Dermis blood vessel endothelial cell (primary cell): ENCODE data around the gene AOC2. TPM values are rescaled to one million over a fixed set of nuclear protein-coding genes. Genes with fewer than 3 reads are reported as not detected.

Source experiments
- DNase-seq: peaks from one replicate; pipeline ENCODE4 v3.0.0; 2010
- total RNA-seq: library from RNA; depleted of rRNA; stranded (reverse); fragments of >200 nt; gene quantifications from 2 replicates; pipeline ENCODE4 v1.2.3, GENCODE V29; 2014

AOC2 gene, protein sequence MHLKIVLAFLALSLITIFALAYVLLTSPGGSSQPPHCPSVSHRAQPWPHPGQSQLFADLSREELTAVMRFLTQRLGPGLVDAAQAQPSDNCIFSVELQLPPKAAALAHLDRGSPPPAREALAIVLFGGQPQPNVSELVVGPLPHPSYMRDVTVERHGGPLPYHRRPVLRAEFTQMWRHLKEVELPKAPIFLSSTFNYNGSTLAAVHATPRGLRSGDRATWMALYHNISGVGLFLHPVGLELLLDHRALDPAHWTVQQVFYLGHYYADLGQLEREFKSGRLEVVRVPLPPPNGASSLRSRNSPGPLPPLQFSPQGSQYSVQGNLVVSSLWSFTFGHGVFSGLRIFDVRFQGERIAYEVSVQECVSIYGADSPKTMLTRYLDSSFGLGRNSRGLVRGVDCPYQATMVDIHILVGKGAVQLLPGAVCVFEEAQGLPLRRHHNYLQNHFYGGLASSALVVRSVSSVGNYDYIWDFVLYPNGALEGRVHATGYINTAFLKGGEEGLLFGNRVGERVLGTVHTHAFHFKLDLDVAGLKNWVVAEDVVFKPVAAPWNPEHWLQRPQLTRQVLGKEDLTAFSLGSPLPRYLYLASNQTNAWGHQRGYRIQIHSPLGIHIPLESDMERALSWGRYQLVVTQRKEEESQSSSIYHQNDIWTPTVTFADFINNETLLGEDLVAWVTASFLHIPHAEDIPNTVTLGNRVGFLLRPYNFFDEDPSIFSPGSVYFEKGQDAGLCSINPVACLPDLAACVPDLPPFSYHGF
- 0.42 and 0.85 TPM in 2 replicates for total RNA-seq

DNA sequence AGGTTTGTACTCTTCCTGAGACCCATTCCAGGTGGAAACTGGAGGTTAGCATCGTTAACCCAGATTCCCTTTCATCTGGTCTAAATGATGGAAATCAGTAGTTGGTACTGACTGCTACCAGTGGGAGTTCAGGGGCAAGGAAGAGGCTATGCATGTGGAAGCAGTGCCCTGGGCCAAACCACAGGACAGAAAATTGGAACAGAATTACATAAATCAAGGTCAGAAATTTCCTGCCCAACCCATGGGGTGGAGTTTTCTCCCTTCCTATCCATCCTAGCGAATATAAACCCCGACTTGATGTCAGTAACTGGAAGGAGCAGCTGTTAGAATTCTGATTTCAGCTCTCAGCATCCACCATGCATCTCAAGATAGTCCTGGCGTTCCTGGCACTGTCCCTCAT is at the start of gene AOC2:
AOC2 (plus strand) TSS at position 310 of the 400 bp plus-strand sequence; CDS start at position 357, 47 bp downstream.
- DNase-seq = no peak

DNA sequence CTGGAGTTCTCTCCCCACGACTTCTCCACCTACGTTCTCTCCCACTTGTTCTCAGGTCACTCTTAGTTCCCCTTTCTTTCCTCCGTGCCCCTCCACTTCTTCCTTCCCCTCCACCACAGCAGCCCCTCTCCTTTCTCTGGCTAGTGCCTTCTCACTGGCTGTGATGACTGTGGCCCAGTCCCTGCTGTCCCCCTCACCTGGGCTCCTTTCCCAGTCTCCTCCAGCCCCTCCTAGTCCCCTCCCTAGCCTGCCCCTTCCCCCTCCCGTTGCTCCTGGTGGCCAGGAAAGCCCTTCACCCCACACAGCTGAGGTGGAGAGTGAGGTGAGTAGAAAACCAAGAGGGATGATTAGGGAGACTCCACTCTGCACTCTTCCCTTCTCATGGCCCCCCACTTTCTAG is 49.3 kb upstream of the AOC2 start:
- DNase-seq = no peak

DNA sequence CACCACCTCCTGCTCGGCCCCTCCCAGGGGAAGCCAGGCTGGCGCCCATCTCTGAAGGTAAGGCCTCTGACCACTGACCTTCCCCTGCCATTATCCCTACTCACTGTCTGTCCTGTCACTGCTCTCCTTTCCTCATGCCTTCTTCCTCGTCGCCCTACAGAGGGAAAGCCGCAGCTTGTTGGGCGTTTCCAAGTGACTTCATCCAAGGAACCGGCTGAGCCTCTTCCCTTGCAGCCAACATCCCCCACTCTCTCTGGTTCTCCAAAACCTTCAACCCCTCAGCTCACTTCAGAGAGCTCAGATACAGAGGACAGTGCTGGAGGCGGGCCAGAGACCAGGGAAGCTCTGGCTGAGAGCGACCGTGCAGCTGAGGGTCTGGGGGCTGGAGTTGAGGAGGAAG is 48.9 kb upstream of the AOC2 start:
- no peak for DNase-seq

DNA sequence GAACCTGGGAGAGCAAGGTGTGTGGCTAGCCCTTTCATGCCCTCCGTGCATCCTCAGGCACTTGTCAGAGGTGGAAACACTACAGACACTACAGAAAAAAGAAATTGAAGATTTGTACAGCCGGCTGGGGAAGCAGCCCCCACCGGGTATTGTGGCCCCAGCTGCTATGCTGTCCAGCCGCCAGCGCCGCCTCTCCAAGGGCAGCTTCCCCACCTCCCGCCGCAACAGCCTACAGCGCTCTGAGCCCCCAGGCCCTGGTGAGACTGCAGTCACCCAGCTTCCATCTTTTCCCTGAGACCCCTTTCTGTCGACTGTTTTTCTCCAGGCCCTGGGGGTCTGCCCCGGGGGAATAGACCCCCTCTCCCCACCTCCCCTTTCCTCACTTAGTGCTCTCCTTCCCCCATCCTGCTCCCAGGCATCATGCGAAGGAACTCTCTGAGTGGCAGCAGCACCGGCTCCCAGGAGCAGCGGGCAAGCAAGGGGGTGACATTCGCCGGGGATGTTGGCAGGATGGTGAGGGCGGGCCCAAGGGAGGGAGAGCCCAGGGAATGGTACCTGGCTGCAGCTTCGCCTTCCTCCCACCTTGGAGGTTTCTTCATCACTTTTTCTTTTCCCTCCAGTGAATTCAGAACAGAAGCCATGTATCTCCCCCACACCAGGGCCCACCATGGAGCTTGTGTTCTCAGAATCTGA is 48.2 kb upstream of the AOC2 start:
- DNase-seq = no peak

DNA sequence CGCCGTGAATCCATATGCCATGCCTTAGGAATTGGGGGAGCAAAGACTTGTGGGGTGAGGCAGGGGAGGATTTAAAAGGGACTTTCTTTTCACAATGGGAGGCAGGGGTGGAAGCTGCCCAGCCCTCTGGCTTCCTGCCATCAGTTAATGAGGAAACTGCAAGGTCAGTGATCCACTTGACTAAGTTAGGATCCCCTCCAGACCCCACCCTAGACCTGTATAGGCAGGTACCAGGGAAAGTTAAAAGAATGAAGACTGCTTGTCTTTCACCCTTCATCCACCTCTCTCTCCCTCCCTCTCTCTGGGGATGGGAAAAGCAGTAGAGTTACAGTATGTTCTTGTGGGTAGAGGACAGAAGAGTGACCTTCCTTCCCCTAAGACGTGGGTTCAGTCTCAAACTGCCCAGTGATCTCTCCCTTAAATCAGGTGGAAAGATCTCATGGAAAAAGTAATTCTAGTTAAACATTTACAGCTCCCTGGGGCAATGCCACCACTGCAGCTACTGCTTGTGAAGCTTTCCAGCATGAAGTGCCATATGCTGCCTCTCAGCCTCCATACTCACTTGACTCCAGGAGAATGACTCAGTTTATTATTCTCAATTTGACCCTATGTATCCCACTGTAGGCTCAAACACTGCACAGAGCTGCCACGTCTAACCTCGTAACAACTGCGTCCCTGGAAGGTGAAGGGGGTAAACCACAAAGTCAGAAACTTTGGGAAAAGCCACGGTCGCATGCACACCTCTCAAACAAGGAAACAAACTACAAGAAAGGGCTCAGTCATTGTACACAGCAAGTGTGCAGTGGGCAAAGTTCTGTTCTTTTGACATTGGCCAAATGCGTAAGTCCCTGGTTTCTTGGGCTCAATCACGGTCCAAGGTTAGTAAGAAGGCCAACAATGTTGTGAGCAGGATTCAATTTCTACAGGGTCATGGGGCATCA is 47.0 kb upstream of the AOC2 start:
- DNase-seq = peak; percentile 19

DNA sequence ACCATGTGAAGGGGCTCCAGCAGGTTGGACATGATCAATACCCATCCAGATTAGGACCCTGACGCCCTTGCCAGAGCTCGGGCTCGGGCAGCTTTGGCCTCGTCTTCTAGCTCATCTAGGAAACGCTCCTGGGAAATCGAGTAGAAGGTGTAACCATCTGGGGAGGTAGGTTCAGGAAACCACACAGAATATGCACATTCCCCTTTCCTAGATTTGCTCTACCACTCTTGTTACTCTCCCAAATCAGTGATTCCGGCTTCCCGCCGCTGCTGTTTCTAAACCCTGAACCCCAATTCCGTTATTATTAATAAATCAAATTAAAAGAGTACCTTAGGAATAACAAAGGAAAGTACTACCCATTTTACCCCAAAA is 46.4 kb upstream of the AOC2 start:
- no peak for DNase-seq

DNA sequence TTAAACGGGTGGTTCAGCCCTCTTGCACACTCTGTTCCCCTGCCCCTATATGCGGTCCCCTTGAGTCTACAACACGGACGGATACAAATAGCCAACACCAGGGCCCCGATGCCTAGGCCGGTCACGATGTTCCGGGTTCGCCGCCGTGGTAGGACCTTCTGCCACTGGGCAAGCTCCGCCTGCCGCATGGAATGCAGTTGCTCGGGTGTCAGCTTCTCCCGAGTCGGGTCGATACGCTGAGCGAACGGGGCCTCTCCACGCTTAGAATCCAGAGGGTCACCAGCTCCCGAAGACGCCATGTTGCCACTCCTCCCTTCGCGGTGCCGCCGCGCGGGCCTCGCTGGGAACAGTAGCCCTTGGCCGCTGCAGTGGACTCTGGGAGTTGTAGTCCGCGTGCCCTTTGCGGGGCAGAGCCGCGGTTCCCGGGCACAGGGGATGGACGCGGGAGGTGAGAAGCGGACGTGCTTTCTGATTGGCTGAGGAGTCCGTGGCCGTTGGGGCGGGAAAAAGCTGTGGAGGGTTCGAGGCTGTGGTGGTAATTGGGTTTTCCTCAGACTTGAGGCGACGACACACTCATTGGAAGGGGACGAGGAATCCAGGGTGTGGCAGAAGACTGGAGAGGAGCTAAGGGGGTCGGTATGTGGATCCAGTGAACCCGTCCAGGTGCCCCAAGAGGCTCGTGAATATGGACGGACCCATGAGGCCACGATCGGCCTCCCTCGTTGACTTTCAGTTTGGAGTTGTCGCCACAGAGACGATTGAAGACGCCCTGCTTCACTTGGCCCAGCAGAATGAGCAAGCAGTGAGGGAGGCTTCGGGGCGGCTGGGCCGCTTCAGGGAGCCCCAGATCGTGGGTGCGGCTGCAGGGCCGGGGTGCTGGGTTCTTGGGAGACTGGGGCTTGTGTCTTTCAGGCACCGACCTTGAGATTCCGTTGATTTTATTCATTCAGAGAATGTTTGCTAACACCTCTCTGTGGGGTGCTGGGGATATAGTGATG is 45.7 kb upstream of the AOC2 start, which contains the start of the genes CNTD1 and COA3:
CNTD1 (plus strand) TSS at position 479 of the 998 bp plus-strand sequence; CDS start at position 686, 207 bp downstream.
COA3 (minus strand) TSS at position 322 of the 998 bp plus-strand sequence; CDS start at position 299, 23 bp downstream.
- DNase-seq = peak; percentile 91

DNA sequence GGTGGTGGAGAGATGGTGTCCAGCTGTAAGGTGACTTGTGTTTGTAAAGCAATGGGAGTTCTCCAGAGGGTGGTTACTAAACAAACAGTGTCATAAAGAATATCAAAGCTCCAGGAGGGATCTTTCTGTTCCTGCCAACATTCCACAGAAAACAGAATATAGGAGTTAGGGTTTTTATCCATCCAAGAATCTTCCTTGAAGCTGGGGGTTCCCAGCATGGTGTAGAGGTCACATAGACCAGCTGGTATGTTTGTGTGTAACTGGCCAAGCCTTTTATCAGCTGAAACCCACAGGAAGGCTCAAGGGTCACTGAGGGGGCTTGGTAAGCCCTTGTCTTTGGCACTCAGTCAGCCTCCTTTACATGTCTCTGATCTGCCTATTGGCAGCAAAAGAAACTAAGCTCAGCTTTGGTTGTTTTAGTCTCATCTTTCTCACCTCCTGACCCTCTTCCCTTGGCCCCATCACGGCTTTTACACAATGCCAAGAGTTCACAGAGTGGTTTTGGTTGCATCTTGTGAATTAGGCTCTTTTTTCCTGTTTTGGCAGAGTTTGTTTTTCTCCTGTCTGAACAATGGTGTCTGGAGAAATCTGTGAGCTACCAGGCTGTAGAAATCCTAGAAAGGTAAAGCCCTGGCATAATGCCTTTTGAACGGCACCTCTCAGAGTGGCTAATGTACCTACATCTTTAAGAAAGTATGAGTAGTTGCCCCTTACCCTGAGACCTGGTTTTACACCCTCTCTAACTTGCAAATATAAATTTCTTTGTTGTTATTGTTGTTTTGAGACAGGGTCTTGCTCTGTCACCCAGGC is 41.1 kb upstream of the AOC2 start:
- peak; percentile 5 for DNase-seq

DNA sequence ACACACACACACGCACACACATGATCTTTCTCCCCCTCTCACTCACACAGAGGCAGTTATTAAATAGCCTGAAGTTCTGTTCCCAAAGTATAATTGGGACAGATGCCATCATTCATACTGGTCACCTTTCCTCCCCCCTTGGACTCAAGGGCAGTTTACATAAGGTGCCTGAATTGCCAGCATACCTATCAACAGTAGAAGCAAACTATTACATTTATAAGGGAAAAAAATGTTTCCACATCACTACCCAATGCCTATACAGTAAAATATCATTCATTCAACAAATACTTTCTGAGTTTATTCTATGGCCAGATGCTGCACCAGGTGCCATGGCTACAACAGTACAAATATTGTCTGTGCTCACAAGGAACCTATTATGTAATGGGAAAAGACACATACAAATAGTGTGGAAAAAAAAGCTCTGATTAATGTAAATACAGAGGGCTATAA is 39.4 kb upstream of the AOC2 start:
- DNase-seq = no peak

DNA sequence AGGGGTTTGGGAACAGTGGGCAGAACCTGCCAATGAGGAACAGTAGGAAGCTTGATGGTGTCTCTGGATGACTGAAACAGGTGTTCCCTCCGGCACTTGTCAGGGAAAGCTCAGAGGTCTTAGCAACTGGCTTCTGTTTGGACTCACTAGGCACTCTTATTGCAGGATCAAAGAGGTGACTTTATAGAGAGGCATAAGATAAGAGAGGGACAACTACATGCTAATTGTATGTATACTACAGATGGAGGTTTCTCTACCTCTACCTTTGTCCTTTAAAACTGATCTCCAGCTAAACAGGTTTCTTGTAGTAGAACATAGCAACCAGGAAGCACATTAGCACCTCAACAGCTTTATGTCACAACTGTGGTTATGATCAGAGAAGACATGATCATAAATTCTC is 38.1 kb upstream of the AOC2 start:
- DNase-seq = no peak

DNA sequence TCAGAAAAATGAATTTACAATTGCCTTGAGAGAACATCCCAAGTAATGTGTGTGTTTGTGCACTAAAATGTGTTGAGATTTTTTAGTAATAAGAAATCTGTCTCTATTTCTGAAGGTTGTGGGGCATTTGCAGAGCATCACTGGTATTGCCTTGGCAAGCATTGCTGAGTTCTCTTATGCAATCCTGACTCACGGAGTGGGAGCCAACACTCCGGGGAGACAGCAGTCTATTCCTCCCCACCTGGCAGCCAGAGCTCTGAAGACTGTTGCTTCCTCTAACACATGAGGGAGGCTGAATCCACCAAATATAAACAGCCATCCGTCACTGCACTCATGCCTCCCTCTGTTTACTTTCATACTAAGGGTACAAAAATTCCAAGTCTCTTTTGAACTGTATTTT is 35.1 kb upstream of the AOC2 start:
- DNase-seq = no peak

DNA sequence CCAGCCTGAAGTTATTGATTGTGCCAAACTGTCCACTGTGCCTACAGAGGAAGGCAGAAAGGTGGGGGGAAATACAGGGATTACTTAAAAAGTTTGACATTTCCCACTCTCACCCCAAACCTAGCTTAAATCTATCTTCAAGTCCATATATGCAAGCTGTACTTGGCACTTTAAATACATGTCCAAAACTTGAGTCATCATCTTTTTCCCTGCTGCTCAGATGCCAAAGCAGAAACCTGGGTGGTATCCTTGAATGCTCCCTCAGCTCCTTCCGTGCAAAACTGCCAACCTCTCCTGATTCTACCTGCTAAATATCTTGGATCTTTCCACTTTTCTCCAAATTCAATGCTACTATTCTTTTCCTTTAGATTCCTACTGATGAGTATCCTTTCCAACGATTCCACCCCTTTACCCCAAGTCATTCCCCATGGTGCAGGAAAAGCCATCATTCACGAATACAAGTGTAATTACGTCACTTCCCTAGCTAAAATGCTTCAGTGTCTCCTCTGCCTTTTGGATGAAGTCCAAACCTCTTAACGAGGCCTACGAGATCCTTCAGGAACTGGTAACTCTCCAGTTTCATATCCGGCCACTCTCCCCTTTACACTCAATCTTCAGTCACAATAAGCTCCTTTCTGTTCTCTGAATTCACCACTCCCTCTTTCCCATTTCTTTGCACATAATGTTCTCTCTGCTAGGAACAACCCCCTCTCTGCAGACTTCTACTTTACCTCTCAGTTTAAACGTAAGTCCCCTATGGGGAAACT is 29.6 kb upstream of the AOC2 start:
- DNase-seq = peak; percentile 90

DNA sequence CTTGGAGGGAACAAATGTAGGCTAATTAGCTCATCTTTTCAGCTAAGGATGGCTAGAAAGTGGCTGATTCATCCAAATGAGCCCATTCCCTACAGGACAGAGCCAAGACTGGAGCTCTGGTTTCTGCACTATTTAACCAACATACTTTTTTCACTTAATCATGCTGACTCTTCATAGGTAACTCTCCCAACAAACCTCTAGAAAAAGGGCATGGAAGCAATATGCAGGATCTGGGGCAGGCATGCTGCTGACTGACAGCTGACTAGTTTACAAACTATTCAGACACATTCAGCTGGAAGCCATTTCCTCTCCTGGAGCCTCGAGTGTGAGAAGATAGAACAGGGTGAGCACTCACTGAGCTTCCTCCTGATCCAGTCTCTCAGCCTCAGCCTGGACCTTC is 26.5 kb upstream of the AOC2 start:
- no peak for DNase-seq

DNA sequence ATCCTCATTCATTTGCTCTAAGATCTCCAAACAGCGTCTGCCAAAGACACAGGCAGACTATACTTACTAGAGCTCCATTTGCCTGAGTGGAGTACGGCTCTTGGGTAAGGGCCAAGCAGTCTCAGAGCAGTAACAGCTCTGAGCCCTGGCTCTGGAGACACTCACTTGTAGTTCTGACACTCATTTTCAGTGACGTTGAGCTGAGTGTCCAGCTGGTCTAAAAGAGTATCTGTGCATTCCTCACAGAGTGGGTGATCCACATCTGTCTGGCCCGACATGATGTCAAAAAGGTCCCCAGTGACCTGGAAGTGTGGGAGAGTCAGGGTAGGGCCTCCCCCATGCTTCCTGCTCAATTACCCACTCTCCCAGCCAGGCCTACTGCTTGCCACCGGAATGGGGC is 26.0 kb upstream of the AOC2 start:
- no peak for DNase-seq

DNA sequence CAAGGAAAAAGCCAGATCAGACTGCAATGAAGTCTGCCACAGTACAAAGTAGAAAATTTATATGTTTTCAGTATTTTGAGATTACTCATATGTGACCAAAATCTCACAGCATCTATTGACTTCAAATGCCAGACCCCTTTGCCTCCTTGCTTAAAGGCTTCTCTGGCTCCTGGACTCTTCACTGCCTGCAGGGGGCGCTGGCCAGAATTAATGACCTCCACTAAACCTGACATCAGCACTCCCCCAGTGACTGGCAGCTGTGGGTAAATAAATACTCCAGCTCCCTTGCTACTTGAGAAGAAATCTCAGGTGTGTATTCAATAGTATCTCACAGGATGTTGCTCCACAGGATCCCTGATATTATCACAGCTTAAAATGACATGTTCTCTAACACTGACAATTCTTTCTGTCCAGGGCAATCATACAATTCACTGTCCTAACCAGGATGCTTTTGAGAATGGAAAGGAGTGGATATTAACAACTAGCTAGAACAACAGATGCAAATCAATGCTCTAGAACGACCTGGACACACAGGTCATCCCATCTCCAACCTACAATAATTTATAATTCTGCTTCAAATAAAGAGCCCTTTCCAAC is 24.3 kb upstream of the AOC2 start:
- DNase-seq = peak; percentile 88

DNA sequence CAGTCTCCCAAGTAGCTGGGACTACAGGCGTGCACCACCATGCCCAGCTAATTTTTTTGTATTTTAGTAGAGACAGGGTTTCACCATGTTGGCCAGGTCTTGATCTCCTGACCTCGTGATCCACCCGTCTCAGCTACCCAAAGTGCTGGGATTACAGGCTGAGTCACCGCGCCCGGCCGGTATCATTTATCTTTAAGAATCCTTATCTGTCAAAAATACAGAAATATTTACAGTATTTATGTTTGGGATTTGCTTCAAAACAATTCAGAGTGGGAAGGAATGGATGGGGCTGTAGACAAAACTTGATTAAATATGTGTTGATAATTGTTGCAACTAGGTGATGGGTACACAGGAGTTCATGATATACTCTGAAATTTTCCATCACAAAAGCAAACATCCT is 23.2 kb upstream of the AOC2 start:
- no peak for DNase-seq

DNA sequence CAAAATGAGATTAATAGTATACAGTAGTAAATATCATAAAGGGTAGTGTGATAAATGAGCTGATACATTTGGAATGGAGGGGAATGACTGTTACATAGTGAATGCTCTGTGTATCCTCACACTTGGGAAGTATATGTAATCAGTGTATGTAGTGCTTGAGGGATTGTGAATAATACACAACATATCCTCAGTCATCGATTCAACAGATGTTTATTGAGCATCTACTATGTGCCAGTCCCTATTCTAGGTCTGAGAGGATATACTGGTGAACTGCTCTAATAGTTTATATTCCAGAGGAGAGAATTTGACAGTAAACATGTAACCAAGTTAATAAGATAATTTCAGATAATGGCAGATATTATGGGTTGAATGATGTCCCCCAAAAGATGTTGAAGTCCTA is 16.9 kb upstream of the AOC2 start:
- no peak for DNase-seq

DNA sequence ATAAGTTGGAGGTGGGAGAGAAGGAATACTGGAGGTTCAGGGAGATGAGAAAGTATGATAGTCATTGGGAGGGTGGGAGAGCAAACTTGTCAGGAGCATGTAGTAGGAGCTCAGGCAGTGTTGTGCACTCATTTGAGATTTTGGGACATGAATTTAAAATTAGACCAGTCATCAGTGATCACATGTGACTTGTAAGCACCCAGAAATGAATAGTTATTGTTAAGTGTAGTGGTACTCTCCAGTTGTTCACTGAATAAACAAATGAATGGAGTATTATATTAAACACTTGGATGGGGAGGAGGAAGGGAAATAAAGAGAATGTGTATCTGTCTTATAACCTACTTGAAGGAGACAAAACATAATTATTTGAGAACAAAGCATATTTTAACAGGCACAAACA is 13.4 kb upstream of the AOC2 start:
- DNase-seq = no peak
